Naive B cell (primary cell): ENCODE results near the gene DPH1. TPM values are rescaled to one million over a fixed set of nuclear protein-coding genes. Genes with fewer than 3 reads are reported as not detected.

ENCODE experiments used
- ATAC-seq, 2 donors: fragments of 150-1000 bp; cut with Tn5 transposase; 2 replicates each; pipeline ENCODE4 v1.10.0; 2021; ENCODE audit warnings: low read depth in 2 of 2, mild to moderate bottlenecking in 2 of 2, moderate library complexity in 2 of 2
- DNase-seq: peaks from one replicate; pipeline ENCODE4 v3.0.0; 2022
- H3K27ac Mint-ChIP-seq, 6 donors: one replicate each; pipeline ENCODE4 v1.8.0; 2020 to 2022; ENCODE audit warnings: mild to moderate bottlenecking in 6 of 6, mixed read lengths in 6 of 6, moderate library complexity in 5 of 6, inconsistent platforms in 2 of 6
- H3K27me3 Mint-ChIP-seq, 3 donors: one replicate each; pipeline ENCODE4 v1.8.0; 2021 to 2022; ENCODE audit warnings: mixed read lengths in 3 of 3, mild to moderate bottlenecking in 1 of 3
- H3K36me3 Mint-ChIP-seq, 2 donors: one replicate each; pipeline ENCODE4 v1.8.0; 2020 to 2022; ENCODE audit warnings: mixed read lengths in 2 of 2, inconsistent platforms in 1 of 2, mild to moderate bottlenecking in 1 of 2
- H3K4me1 Mint-ChIP-seq, 3 donors: one replicate each; pipeline ENCODE4 v1.8.0; 2020 to 2022; ENCODE audit warnings: mixed read lengths in 3 of 3, inconsistent platforms in 1 of 3, mild to moderate bottlenecking in 1 of 3, moderate library complexity in 1 of 3
- H3K4me3 Mint-ChIP-seq, 8 donors: one replicate each; pipeline ENCODE4 v1.8.0; 2020 to 2022; ENCODE audit warnings: mild to moderate bottlenecking in 8 of 8, mixed read lengths in 8 of 8, moderate library complexity in 8 of 8, inconsistent platforms in 2 of 8
- H3K9me3 Mint-ChIP-seq, 7 donors: one replicate each; pipeline ENCODE4 v1.8.0; 2020 to 2022; ENCODE audit warnings: mixed read lengths in 7 of 7, mild to moderate bottlenecking in 5 of 7, inconsistent platforms in 2 of 7, moderate library complexity in 1 of 7
- polyA plus RNA-seq, 6 donors: library from polyadenylated mRNA; unstranded; fragments of 300-500 nt; fragmentation: Illumina TruSeq; gene quantifications; one replicate each; pipeline ENCODE4 v1.2.3, GENCODE V29; 2021; ENCODE audit warnings: low read depth in 6 of 6

The DPH1 gene
- polyA plus RNA-seq, 6 donors from 2014 or later: 22.7 to 37.7 (median 29.7) TPM

DNA sequence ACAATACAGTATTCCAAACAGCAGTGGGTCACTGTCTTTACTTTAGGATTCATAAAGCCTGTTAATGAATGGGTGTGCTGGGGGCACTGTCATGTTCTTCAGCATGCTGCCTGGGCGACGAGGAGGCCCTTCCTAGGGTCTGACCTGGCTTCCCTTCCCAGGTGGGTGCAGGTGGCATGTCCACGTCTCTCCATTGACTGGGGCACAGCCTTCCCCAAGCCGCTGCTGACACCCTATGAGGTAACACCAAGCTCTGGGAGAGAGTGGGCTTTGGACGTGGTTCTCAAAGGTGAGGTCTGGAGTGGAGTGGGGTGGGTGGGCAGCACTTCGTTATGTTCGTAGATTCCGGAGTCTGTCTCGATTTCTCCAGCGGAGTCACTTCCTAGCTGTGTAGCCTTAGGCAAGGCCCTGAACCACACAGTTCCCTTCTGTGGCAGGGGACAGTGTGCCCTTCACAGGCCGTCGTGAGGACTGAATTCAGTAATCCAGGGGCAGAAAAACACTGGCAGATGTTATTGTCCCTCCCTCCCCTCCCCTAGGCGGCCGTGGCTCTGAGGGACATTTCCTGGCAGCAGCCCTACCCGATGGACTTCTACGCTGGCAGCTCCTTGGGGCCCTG, 11.1 kb downstream of the DPH1 start:
- H3K36me3 Mint-ChIP-seq: peaks cover 5 to 7% of the 10 kb centered on the region in 2 donors
- ATAC-seq: no peak
- H3K4me3 Mint-ChIP-seq: peak overlapping the region; percentile 47 to 97 (median 91)
- no peaks in the 10 kb centered on the region for H3K9me3 Mint-ChIP-seq
- H3K27ac Mint-ChIP-seq: peak overlapping the region in 4 of 6 donors; percentile 54 to 98 (median 78)
- DNase-seq: no peak
- peaks cover 13 to 23% (median 20%) of the 10 kb centered on the region in 3 donors for H3K4me1 Mint-ChIP-seq
- no peaks in the 10 kb centered on the region for H3K27me3 Mint-ChIP-seq

DNA sequence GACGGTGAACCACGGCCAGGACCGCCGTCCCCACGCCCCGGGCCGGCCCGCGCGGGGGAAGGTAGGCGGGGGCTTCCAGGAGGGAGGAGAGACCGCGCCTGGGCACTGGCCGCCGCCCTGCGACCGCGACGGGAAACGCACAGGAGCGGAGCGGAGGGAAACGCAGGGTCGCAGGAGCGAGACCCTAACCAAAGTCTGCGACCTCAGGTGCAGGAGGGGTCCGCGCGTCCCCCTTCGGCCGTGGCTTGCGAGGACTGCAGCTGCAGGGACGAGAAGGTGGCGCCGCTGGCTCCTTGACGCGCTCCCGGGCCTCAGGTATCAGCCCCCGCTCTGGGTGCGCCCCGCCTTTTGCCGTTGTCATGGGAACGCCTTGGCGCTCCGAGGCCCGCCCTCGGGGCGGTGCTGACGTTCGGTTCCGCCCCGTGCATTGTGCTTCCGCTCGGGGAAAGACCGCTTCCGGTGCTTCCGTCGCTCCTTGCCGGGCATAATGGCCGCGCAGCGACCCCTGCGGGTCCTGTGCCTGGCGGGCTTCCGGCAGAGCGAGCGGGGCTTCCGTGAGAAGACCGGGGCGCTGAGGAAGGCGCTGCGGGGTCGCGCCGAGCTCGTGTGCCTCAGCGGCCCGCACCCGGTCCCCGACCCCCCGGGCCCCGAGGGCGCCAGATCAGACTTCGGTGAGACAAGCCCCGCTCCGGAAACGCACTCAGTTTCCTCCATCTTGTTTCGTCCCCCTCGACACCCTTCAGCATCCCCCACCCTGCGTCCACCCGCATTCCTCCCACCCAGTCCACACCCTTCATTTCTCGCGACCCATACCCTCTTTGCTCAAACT, 11.8 kb downstream of the DPH1 start, which contains the start of gene OVCA2:
Gene OVCA2 (plus strand): TSS at position 462 of the 829 bp plus-strand sequence. CDS start 26 bp downstream, at position 488.
- Mint-ChIP-seq H3K27ac (peak within 1 kb of the TSS; percentile 92 to 98 (median 96)), H3K36me3 (peaks cover 3 to 5% of the 10 kb centered on the region in 2 donors), H3K27me3 (no peaks in the 10 kb centered on the region), H3K9me3 (no peaks in the 10 kb centered on the region), H3K4me3 (peak within 1 kb of the TSS; percentile 89 to 97 (median 92)), H3K4me1 (peaks cover 13 to 23% (median 20%) of the 10 kb centered on the region in 3 donors)
- peak; percentile 97 for DNase-seq
- ATAC-seq: peak; percentile 95 to 96

DNA sequence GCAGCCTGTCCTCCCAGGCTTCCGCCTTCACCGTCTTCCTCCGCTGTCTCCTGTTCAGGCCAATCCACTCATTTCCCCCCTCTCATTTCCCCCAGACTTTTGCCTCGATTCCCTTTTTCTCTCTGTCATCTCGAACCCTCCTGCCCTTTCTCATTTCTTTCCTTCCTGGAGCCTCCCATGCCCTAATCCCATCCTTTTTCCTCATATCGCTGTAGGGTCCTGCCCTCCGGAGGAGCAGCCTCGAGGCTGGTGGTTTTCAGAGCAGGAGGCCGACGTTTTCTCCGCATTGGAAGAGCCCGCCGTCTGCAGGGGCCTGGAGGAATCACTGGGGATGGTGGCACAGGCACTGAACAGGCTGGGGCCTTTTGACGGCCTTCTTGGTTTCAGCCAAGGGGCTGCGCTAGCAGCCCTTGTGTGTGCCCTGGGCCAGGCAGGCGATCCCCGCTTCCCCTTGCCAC, 12.5 kb downstream of the DPH1 start:
- H3K4me1 Mint-ChIP-seq: peaks cover 13 to 23% (median 20%) of the 10 kb centered on the region in 3 donors
- peak overlapping the region; percentile 89 to 97 (median 92) for H3K4me3 Mint-ChIP-seq
- no peaks in the 10 kb centered on the region for H3K27me3 Mint-ChIP-seq
- no peak for DNase-seq
- H3K27ac Mint-ChIP-seq: peak overlapping the region; percentile 92 to 98 (median 96)
- ATAC-seq: no peak
- peaks cover 0 to 5% of the 10 kb centered on the region in 2 donors for H3K36me3 Mint-ChIP-seq
- no peaks in the 10 kb centered on the region for H3K9me3 Mint-ChIP-seq

DNA sequence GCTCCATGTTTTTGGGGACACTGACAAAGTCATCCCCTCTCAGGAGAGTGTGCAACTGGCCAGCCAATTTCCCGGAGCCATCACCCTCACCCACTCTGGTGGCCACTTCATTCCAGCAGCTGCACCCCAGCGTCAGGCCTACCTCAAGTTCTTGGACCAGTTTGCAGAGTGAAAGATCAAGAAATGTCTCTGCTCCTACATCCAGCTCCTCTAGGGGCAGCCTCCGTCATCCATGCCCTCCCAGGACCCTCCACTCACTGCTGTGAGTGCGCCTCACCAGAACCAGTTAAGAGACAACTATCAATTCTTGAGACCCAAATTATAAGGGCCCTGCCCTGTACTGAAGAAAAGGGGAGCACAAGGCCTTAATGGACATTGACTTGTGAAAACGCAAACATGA, 13.0 kb downstream of the DPH1 start:
- Mint-ChIP-seq H3K4me3 (peak overlapping the region; percentile 89 to 97 (median 92)), H3K27me3 (peaks cover 0 to 3% (median 2%) of the 10 kb centered on the region in 3 donors), H3K27ac (peak overlapping the region in 5 of 6 donors; percentile 87 to 98 (median 96)), H3K4me1 (peaks cover 14 to 23% (median 20%) of the 10 kb centered on the region in 3 donors), H3K9me3 (no peaks in the 10 kb centered on the region), H3K36me3 (peaks cover 0 to 5% of the 10 kb centered on the region in 2 donors)
- ATAC-seq (no peak), DNase-seq (no peak)

DNA sequence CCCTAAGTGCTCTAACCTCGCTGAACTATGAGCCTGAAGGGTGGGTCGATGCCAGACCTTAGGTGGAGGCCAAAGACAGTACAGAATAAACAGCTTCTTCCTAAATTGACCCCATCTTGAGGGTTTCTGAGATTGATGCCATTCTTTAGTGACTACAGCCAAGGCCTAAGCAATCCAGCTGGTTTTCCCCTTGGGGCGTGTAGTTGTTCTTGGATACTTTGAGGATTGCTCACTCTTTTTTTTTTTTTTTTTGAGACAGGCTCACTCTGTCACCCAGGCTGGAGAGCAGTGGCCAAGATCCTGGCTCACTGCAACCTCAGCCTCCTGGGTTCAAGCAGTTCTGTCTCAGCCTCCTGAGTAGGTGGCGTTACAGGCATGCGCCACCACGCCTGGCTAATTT, 13.8 kb downstream of the DPH1 start:
- Mint-ChIP-seq H3K9me3 (no peaks in the 10 kb centered on the region), H3K4me3 (peak overlapping the region in 5 of 8 donors; percentile 29 to 97 (median 89)), H3K27me3 (peaks cover 0 to 11% (median 8%) of the 10 kb centered on the region in 3 donors), H3K4me1 (peaks cover 18 to 29% (median 21%) of the 10 kb centered on the region in 3 donors), H3K36me3 (peaks cover 0 to under 1% of the 10 kb centered on the region in 2 donors), H3K27ac (peak overlapping the region in 2 of 6 donors; percentile 96 to 98)
- ATAC-seq (no peak), DNase-seq (no peak)

DNA sequence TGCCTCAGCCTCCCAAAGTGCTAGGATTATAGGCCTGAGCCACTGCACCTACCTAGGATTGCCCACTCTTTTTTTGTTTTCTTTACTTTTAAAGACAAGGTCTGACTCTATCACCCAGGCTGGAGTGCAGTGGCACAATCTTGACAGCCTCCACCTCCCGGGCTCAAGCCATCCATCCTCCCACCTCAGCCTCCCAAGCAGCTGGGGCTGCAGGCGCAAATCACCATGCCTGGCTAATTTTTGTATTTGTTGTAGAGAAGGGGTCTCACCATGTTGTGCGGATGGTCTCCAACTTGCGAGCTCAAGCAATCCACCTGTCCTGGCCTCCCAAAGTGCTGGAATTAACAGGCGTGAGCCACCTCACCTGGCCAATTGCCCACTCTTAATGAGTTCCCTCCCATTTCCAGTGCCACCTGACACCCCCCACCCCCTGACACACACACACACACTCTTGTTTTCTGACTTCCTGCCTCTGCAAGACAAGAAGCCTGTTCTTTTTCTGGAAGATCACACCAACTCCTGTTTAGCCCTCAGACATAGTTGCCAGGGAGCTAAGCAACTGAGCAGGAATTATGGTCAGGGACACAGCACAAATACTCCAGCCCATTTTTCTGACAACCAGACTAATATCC, 14.4 kb downstream of the DPH1 start:
- H3K4me1 Mint-ChIP-seq: peaks cover 21 to 35% (median 27%) of the 10 kb centered on the region in 3 donors
- H3K27me3 Mint-ChIP-seq: peaks cover 0 to 11% (median 8%) of the 10 kb centered on the region in 3 donors
- H3K4me3 Mint-ChIP-seq: peak overlapping the region in 5 of 8 donors; percentile 44 to 89 (median 60)
- H3K9me3 Mint-ChIP-seq: no peaks in the 10 kb centered on the region
- no peaks in the 10 kb centered on the region for H3K36me3 Mint-ChIP-seq
- peak overlapping the region in 1 of 6 donors; percentile 61 for H3K27ac Mint-ChIP-seq
- DNase-seq: no peak
- ATAC-seq: no peak

DNA sequence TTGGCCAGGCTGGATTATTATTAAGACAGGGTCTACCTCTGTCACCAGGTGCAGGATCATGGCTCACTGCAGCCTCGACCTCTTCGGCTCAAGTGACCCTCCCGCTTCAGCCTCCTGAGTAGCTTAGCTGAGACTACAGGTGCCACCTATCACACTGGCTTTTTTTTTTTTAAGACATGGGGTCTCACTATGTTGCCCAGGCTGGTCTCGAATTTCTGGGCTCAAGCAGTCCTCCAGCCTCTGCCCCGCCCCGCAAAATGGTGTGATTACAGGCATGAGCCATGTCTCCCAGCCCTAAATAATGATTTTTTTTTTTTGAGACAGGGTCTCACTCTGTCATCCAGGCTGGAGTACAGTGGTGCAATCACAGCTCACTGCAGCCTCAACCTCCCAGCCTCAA, 17.6 kb downstream of the DPH1 start:
- Mint-ChIP-seq H3K9me3 (peaks cover 0 to 1% (median 0%) of the 10 kb centered on the region in 7 donors), H3K36me3 (no peaks in the 10 kb centered on the region), H3K27me3 (peaks cover 0 to 27% (median 27%) of the 10 kb centered on the region in 3 donors), H3K27ac (no peak overlapping the region), H3K4me1 (peaks cover 26 to 29% (median 27%) of the 10 kb centered on the region in 3 donors), H3K4me3 (peak overlapping the region in 2 of 8 donors; percentile 30 to 82)
- no peak for DNase-seq
- ATAC-seq: no peak

DNA sequence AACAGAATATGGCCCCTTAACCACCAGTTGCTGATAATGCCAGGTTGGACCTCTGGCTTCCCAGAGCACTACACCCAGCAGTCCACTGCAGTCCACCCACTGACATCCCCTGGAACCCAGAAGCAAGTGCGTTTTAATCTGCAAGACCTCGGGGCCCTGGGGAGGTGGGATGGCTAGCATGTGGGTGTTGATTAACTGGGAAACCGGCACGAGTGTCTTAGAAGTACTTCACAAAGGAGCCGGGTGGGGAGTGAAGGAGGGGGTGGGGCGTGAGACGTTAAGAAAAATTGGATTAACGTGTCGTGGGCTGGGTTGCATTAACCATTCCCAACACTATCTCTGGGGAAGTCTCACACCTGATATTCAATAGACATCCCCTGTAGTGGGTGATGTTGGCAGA, 18.9 kb downstream of the DPH1 start:
- Mint-ChIP-seq H3K27me3 (peaks cover 5 to 27% (median 27%) of the 10 kb centered on the region in 3 donors), H3K4me3 (peak overlapping the region; percentile 22 to 84 (median 79)), H3K4me1 (peaks cover 23 to 28% (median 26%) of the 10 kb centered on the region in 3 donors), H3K9me3 (peaks cover 0 to 1% (median 0%) of the 10 kb centered on the region in 7 donors), H3K36me3 (no peaks in the 10 kb centered on the region), H3K27ac (peak overlapping the region in 5 of 6 donors; percentile 16 to 83 (median 70))
- no peak for DNase-seq
- ATAC-seq: no peak

DNA sequence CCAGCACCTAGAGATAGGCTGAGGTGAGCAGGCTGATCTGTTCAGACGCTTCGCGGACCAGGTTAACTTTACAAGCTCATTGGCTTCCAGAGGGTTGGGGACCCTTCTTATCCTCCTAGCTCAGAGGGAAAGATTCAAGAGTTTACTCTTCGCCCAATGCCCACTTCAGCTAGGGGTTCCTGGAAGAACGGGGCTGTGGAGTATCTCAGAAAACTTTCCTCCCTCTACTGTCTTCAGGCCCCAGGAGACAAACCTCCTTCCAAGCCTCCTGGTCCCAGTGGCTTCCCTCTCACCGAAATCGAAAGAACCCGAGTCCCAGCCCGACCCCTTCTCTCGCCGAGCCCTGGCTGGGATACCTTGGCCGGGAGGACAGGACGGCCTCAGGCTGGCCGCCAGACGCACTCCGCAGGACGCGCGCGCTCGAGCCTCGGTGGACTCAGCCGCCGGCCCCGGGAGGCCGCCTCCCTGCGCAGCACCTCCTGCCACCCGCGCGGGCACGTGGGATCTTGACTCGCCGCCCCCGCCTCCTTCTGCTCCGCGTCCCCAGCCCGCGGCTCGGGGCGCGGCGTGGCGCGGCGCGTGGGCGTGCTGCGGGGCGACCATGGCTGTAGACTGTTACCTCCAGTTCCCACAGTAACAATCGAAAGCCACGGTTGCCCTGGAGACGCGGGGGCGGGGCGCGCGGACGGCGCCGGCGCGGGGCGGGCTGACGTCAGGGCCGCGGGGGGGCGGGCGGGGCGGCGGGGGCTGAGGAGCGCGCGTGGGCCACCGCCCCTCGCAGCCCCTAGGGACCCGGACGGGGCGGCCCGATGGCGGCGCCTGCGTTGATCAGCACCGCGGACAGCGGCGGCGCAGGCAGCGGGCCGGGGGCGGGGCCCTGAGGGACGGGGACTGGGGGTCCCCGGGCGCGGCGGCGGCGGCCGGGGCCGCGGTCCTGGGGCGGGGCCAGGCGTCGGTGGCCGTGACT, 19.7 kb downstream of the DPH1 start:
- DNase-seq (peak; percentile 94), ATAC-seq (peak; percentile 78 to 79)
- Mint-ChIP-seq H3K4me3 (peak overlapping the region; percentile 68 to 84 (median 82)), H3K27me3 (peaks cover 5 to 29% (median 27%) of the 10 kb centered on the region in 3 donors), H3K36me3 (no peaks in the 10 kb centered on the region), H3K9me3 (peaks cover 0 to 1% (median 0%) of the 10 kb centered on the region in 7 donors), H3K27ac (peak overlapping the region in 5 of 6 donors; percentile 16 to 91 (median 70)), H3K4me1 (peaks cover 28 to 29% (median 28%) of the 10 kb centered on the region in 3 donors)

DNA sequence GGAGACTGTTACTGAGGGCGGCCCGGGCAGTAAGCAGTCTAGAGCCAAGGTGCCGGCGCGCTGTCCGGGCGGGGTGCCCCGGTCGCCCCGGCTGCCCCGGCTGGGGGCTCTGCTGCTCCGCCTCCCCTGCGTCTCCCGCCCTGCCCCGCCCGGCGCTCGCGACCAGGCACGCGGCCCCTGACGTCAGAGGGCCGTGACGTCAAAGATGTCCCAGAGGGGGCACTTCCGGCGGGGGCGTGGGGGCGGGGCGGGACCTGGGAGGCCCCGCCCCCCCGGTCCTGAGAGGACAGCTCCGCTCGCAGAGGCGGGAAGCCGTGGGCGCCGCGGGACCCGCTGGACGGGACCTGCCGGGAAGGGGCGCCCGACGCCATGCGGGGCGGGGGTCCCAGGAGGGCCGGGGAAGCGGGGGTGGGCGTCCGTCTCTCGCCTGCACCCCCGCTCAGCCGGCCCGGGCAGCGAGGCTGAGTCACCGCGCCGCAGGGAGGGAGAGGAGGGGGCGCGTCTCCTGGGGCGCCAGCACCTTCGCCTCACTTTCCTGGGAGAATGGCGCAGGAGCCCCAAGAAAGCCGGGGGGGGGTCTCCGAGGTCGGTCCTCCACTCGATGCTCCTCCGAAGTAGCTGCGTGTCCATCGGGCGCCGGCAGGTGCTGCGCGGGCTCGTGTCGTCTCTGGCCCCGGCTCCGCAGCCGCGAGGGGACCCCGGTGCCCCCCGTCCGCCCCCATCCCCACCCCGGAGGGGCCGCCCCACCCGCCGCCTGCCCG, 20.5 kb downstream of the DPH1 start:
- Mint-ChIP-seq H3K27ac (peak overlapping the region in 1 of 6 donors; percentile 4), H3K36me3 (no peaks in the 10 kb centered on the region), H3K4me1 (peaks cover 29 to 32% (median 32%) of the 10 kb centered on the region in 3 donors), H3K9me3 (peaks cover 0 to 1% (median 0%) of the 10 kb centered on the region in 7 donors), H3K27me3 (peaks cover 5 to 30% (median 27%) of the 10 kb centered on the region in 3 donors), H3K4me3 (peak overlapping the region in 1 of 8 donors; percentile 68)
- peak; percentile 35 to 38 for ATAC-seq
- no peak for DNase-seq
